GM23338 (cell line): ENCODE measurements around the gene NCOA6. TPM values are rescaled to one million over a fixed set of nuclear protein-coding genes. Genes with fewer than 3 reads are reported as not detected.

Source experiments
- ATAC-seq: fragments of 200-7000 bp; cut with Tn5 transposase; 3 replicates; pipeline ENCODE4 v1.9.1; 2020
- DNase-seq: peaks from one replicate; pipeline ENCODE4 v3.0.0-alpha.2; 2015; ENCODE audit warnings: low spot score
- H2AFZ ChIP-seq: fragments of 200-600 bp; sonication (generic); 2 replicates; pipeline ENCODE4 v1.8.0; 2016; ENCODE audit warnings: antibody characterized with exemption, mild to moderate bottlenecking, moderate library complexity
- H3F3A ChIP-seq: fragments of 200-600 bp; sonication (generic); replicated peaks from 2 replicates; pipeline ENCODE4 v1.8.0; 2017; ENCODE audit warnings: antibody characterized with exemption, mixed run types, low read depth
- H3K27ac ChIP-seq: fragments of 200-600 bp; sonication (generic); 2 replicates; pipeline ENCODE4 v1.6.1; 2016; ENCODE audit warnings: low read depth
- H3K27me3 ChIP-seq: fragments of 200-600 bp; sonication (generic); 2 replicates; pipeline ENCODE4 v1.8.0; 2016; ENCODE audit warnings: mild to moderate bottlenecking, mixed run types, moderate library complexity; ENCODE audit not compliant: insufficient read depth
- H3K36me3 ChIP-seq: fragments of 200-600 bp; sonication (generic); 2 replicates; pipeline ENCODE4 v1.8.0; 2016; ENCODE audit warnings: mild to moderate bottlenecking; ENCODE audit not compliant: insufficient read depth
- H3K4me1 ChIP-seq: fragments of 200-600 bp; sonication (generic); 2 replicates; pipeline ENCODE4 v1.8.0; 2016; ENCODE audit warnings: mild to moderate bottlenecking, moderate library complexity; ENCODE audit not compliant: insufficient read depth
- H3K4me2 ChIP-seq: fragments of 200-600 bp; sonication (generic); 2 replicates; pipeline ENCODE4 v1.7.1; 2017; ENCODE audit warnings: mixed run types
- H3K4me3 ChIP-seq: fragments of 200-600 bp; sonication (generic); 2 replicates; pipeline ENCODE4 v1.6.1; 2016; ENCODE audit warnings: mixed run types
- H3K79me2 ChIP-seq: fragments of 200-600 bp; sonication (generic); replicated peaks from 2 replicates; pipeline ENCODE4 v1.8.0; 2017; ENCODE audit warnings: mild to moderate bottlenecking; ENCODE audit not compliant: insufficient read depth
- H3K9me2 ChIP-seq: fragments of 200-600 bp; sonication (generic); 2 replicates; pipeline ENCODE4 v1.8.0; 2017; ENCODE audit not compliant: insufficient read depth
- H4K20me1 ChIP-seq: fragments of 200-600 bp; sonication (generic); replicated peaks from 2 replicates; pipeline ENCODE4 v1.8.0; 2017; ENCODE audit warnings: mild to moderate bottlenecking; ENCODE audit not compliant: insufficient read depth
- H3K27ac Mint-ChIP-seq: 2 replicates; pipeline ENCODE4 v1.8.0; 2020; ENCODE audit warnings: inconsistent platforms, mild to moderate bottlenecking, moderate library complexity, mixed read lengths
- H3K27me3 Mint-ChIP-seq: 3 replicates; pipeline ENCODE4 v1.8.0; 2022; ENCODE audit warnings: low read depth, mild to moderate bottlenecking, moderate library complexity, mixed read lengths, inconsistent platforms; ENCODE audit not compliant: insufficient read depth, poor library complexity
- H3K36me3 Mint-ChIP-seq: 3 replicates; pipeline ENCODE4 v1.8.0; 2021; ENCODE audit warnings: low read depth, mild to moderate bottlenecking, inconsistent platforms, moderate library complexity, mixed read lengths
- H3K4me1 Mint-ChIP-seq: 3 replicates; pipeline ENCODE4 v1.8.0; 2020; ENCODE audit warnings: mild to moderate bottlenecking, inconsistent platforms, mixed read lengths
- H3K4me3 Mint-ChIP-seq: 3 replicates; pipeline ENCODE4 v1.8.0; 2021; ENCODE audit warnings: moderate library complexity, mild to moderate bottlenecking, inconsistent platforms, mixed read lengths
- H3K9me3 Mint-ChIP-seq: 3 replicates; pipeline ENCODE4 v1.8.0; 2020; ENCODE audit warnings: moderate library complexity, mild to moderate bottlenecking, inconsistent platforms, mixed read lengths
- EZH2 ChIP-seq: fragments of 200-600 bp; sonication (generic); IDR thresholded peaks from one replicate; pipeline ENCODE4 v1.8.0; 2017; ENCODE audit warnings: antibody characterized with exemption, mild to moderate bottlenecking, low read depth; ENCODE audit not compliant: unreplicated experiment
- JUNB ChIP-seq: IDR thresholded peaks from one replicate; pipeline ENCODE4 v1.6.1; 2016; ENCODE audit warnings: antibody characterized with exemption; ENCODE audit not compliant: unreplicated experiment
- NANOG ChIP-seq: IDR thresholded peaks from 2 replicates; pipeline ENCODE4 v1.6.1; 2016; ENCODE audit warnings: antibody characterized with exemption, borderline replicate concordance
- STAT1 ChIP-seq: IDR thresholded peaks from one replicate; pipeline ENCODE4 v1.6.1; 2016; ENCODE audit warnings: antibody characterized with exemption; ENCODE audit not compliant: unreplicated experiment
- ZNF114 ChIP-seq: fragments of 250-450 bp; sonication (Bioruptor Pico); IDR thresholded peaks from 2 replicates; pipeline ENCODE4 v1.5.0; 2020; ENCODE audit warnings: mild to moderate bottlenecking, moderate library complexity
- ZNF331 ChIP-seq: fragments of 250-450 bp; sonication (Bioruptor Pico); IDR thresholded peaks from 2 replicates; pipeline ENCODE4 v1.5.0; 2020; ENCODE audit warnings: low read depth, mild to moderate bottlenecking, moderate library complexity
- ZNF462 ChIP-seq: fragments of 250-450 bp; sonication (Bioruptor Pico); IDR thresholded peaks from 2 replicates; pipeline ENCODE4 v1.5.0; 2020; ENCODE audit warnings: mild to moderate bottlenecking, moderate library complexity
- polyA plus RNA-seq: library from polyadenylated mRNA; unstranded; fragments of >200 nt; fragmentation: Nextera tagmentation; extraction: Ambion mirVana; gene quantifications from 2 replicates; pipeline ENCODE4 v1.2.1, GENCODE V29; 2016
- total RNA-seq: library from RNA; depleted of rRNA; stranded (reverse); fragments of >200 nt; shearing (Covaris generic); gene quantifications from 2 replicates; pipeline ENCODE4 v1.2.3, GENCODE V29; 2014
- TF ChIP-seq, protein P1 (sequence below): IDR thresholded peaks from 2 replicates; pipeline ENCODE4 v1.6.1; 2016; ENCODE audit warnings: antibody characterized with exemption

Gene NCOA6
- total and polyA plus RNA-seq, 2 experiments from 2014 or later: 10.6 to 17.4 TPM

GRCh38 chr20:34824452-34824805, 1.0 kb downstream of the NCOA6 start:
- H3F3A ChIP-seq: no peaks in the 10 kb centered on the region; the same call in 1 of the 2 replicates
- peaks cover 9% of the 10 kb centered on the region for H3K27me3 Mint-ChIP-seq
- H3K4me2 ChIP-seq: peak overlapping the region; percentile 91
- H3K4me1 Mint-ChIP-seq: peaks cover 11% of the 10 kb centered on the region
- H4K20me1 ChIP-seq: no peaks in the 10 kb centered on the region
- peaks cover 2% of the 10 kb centered on the region; the same call in 2 of the 3 replicates for H3K36me3 Mint-ChIP-seq
- peak; percentile 85 for DNase-seq
- H3K9me2 ChIP-seq: no peaks in the 10 kb centered on the region
- peak overlapping the region; percentile 91 for H3K4me3 Mint-ChIP-seq
- H3K27ac Mint-ChIP-seq: peak overlapping the region; percentile 83
- peaks cover 35% of the 10 kb centered on the region for H3K79me2 ChIP-seq
- peaks cover 2% of the 10 kb centered on the region; the same call in 2 of the 3 replicates for H3K9me3 Mint-ChIP-seq
- no peak overlapping the region for H3K27ac ChIP-seq
- H2AFZ ChIP-seq: peak overlapping the region; percentile 87
- peaks cover 11% of the 10 kb centered on the region; the same call in 1 of the 2 replicates for H3K4me1 ChIP-seq
- H3K4me3 ChIP-seq: peak overlapping the region; percentile 71
- peak; percentile 80 for ATAC-seq
- no peak for TF ChIP-seq EZH2
- no peak for TF ChIP-seq ZNF114
- no peak for TF ChIP-seq JUNB
- TF ChIP-seq ZNF331 (CRISPR knock-in tag): no peak
- TF ChIP-seq ZNF462: no peak
- TF ChIP-seq, protein P1, sequence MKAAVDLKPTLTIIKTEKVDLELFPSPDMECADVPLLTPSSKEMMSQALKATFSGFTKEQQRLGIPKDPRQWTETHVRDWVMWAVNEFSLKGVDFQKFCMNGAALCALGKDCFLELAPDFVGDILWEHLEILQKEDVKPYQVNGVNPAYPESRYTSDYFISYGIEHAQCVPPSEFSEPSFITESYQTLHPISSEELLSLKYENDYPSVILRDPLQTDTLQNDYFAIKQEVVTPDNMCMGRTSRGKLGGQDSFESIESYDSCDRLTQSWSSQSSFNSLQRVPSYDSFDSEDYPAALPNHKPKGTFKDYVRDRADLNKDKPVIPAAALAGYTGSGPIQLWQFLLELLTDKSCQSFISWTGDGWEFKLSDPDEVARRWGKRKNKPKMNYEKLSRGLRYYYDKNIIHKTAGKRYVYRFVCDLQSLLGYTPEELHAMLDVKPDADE: no peak
- TF ChIP-seq STAT1: no peak
- no peak for TF ChIP-seq NANOG
- H3K27me3 ChIP-seq: no peaks in the 10 kb centered on the region
- H3K36me3 ChIP-seq: no peaks in the 10 kb centered on the region
